ENCODE measurements around the gene SPAG9. TPM values are rescaled to one million over a fixed set of nuclear protein-coding genes. Genes with fewer than 3 reads are reported as not detected.

SPAG9 gene
- total and polyA plus RNA-seq, 2 experiments from 2014 or later = 13.7 to 45.0 TPM

Other genes with a start within 250 kb of the SPAG9 start
- 159 and 185 TPM in 2 replicates for gene NME1, start 32.7 kb upstream of the SPAG9 start, total RNA-seq (2014; rRNA removed; shearing (Covaris generic))
- 534 and 579 TPM in 2 replicates for gene NME1, start 32.7 kb upstream of the SPAG9 start, polyA plus RNA-seq (2016; fragmentation: Nextera tagmentation; extraction: Ambion mirVana)
- gene NME2, start 45.5 kb upstream of the SPAG9 start, total RNA-seq (2014; rRNA removed; shearing (Covaris generic)) = 636 and 667 TPM in 2 replicates
- 939 and 961 TPM in 2 replicates for gene NME2, start 45.5 kb upstream of the SPAG9 start, polyA plus RNA-seq (2016; fragmentation: Nextera tagmentation; extraction: Ambion mirVana)
- gene MBTD1, start 139.2 kb upstream of the SPAG9 start, total RNA-seq (2014; rRNA removed; shearing (Covaris generic)) = 62.0 and 63.9 TPM in 2 replicates
- gene MBTD1, start 139.2 kb upstream of the SPAG9 start, polyA plus RNA-seq (2016; fragmentation: Nextera tagmentation; extraction: Ambion mirVana) = 17.4 and 19.1 TPM in 2 replicates
- gene UTP18, start 139.7 kb upstream of the SPAG9 start, total RNA-seq (2014; rRNA removed; shearing (Covaris generic)) = 79.4 and 92.8 TPM in 2 replicates
- gene UTP18, start 139.7 kb upstream of the SPAG9 start, polyA plus RNA-seq (2016; fragmentation: Nextera tagmentation; extraction: Ambion mirVana) = 86.8 and 87.9 TPM in 2 replicates